ENCODE measurements around the gene SLC3A2. TPM values are rescaled to one million over a fixed set of nuclear protein-coding genes. Genes with fewer than 3 reads are reported as not detected.

Gene SLC3A2
- total and polyA plus RNA-seq, 2 experiments from 2014 or later, result 79.2 to 93.8 TPM

DNA sequence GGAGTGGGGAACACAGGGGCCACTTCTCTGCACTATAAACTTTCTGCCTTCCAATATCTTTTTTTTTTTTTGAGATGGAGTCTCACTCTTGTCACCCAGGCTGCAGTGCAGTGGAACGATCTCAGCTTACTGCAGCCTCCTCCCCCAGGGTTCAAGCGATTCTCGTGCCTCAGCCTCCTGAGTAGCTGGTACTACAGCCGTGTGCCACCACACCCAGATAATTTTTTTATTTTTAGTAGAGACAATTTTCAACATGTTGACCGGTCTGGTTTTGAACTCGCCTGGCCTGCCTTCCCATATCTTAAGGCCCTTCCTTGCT, 1.7 kb downstream of the SLC3A2 start:
- H3K4me1 ChIP-seq (ENCODE audit: low read depth), result peaks cover 17% of the 10 kb centered on the region
- no peaks in the 10 kb centered on the region for H3K27me3 ChIP-seq
- H3K27ac ChIP-seq, result peak overlapping the region; percentile 94
- H3K9me3 ChIP-seq (ENCODE audit: low read depth), result no peaks in the 10 kb centered on the region
- H3K4me3 ChIP-seq, result peak overlapping the region; percentile 70
- DNase-seq (ENCODE audit: low read depth in 1 of 2, low spot score in 1 of 2), result no peak
- peaks cover 47% of the 10 kb centered on the region for H3K36me3 ChIP-seq
- TF ChIP-seq, protein P1, sequence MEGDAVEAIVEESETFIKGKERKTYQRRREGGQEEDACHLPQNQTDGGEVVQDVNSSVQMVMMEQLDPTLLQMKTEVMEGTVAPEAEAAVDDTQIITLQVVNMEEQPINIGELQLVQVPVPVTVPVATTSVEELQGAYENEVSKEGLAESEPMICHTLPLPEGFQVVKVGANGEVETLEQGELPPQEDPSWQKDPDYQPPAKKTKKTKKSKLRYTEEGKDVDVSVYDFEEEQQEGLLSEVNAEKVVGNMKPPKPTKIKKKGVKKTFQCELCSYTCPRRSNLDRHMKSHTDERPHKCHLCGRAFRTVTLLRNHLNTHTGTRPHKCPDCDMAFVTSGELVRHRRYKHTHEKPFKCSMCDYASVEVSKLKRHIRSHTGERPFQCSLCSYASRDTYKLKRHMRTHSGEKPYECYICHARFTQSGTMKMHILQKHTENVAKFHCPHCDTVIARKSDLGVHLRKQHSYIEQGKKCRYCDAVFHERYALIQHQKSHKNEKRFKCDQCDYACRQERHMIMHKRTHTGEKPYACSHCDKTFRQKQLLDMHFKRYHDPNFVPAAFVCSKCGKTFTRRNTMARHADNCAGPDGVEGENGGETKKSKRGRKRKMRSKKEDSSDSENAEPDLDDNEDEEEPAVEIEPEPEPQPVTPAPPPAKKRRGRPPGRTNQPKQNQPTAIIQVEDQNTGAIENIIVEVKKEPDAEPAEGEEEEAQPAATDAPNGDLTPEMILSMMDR (IDR thresholded peaks at IDR 0.05; ENCODE audit: low read depth, low read length), result no peak

DNA sequence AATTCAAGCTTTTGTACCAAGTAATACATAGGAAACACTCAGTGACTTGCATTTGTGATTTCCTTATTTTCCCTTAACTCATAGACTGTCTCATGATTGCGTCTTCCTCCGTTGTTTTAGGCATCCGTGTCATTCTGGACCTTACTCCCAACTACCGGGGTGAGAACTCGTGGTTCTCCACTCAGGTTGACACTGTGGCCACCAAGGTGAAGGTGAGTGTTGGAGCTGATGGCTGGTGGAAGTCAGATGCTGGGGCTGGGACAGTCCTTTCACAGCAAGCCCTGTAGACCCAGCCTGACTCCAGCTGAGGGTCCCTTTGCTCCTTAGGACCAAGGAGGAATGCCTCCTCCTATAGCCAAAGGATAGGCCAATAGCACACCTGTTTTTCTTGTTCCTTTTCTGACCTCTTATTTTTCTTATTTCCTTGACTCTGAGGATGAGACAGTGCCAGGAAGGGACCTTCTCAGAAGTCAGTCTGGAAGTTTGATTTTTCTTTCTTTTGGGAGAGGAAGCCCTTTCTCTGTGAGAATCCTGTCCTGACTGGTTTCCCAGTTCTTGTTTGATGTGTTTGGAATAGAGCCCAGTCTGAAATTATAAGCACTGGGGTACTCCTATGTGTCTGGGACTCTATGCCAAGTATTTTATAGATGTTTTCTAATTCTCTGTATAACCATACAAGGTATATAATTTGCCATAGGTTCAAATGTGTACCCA, 2.2 kb downstream of the SLC3A2 start:
- no peak overlapping the region for H3K4me3 ChIP-seq
- peaks cover 17% of the 10 kb centered on the region for H3K4me1 ChIP-seq (ENCODE audit: low read depth)
- TF ChIP-seq, protein P1 (IDR thresholded peaks at IDR 0.05; ENCODE audit: low read depth, low read length), result no peak
- peak overlapping the region; percentile 94 for H3K27ac ChIP-seq
- peaks cover 50% of the 10 kb centered on the region for H3K36me3 ChIP-seq
- no peaks in the 10 kb centered on the region for H3K27me3 ChIP-seq
- no peaks in the 10 kb centered on the region for H3K9me3 ChIP-seq (ENCODE audit: low read depth)
- DNase-seq (ENCODE audit: low read depth in 1 of 2, low spot score in 1 of 2), result no peak

DNA sequence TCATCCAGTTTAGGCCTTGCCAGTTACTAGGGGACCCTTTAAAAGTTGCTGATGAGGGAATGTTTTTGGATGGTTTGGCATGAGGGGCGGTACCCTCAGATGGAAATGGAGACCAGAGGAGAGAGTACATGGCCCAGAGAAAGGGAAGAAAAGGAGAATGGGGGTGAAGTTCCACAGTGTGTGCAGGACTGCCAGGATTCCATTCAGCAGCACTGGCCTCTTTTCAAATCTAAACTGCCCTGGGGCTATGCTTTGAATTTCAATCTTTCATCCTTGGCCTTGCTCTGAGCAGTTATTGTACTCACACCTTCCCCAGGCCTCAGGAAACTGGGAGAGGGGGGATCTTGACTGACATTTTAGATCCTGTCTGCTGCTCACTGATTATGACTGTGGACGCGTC, 3.0 kb downstream of the SLC3A2 start:
- no peak overlapping the region for H3K4me3 ChIP-seq
- no peaks in the 10 kb centered on the region for H3K9me3 ChIP-seq (ENCODE audit: low read depth)
- no peak for DNase-seq (ENCODE audit: low read depth in 1 of 2, low spot score in 1 of 2)
- H3K27me3 ChIP-seq, result no peaks in the 10 kb centered on the region
- H3K36me3 ChIP-seq, result peaks cover 58% of the 10 kb centered on the region
- H3K4me1 ChIP-seq (ENCODE audit: low read depth), result peaks cover 21% of the 10 kb centered on the region
- peak overlapping the region; percentile 94 for H3K27ac ChIP-seq
- TF ChIP-seq, protein P1 (IDR thresholded peaks at IDR 0.05; ENCODE audit: low read depth, low read length), result no peak

DNA sequence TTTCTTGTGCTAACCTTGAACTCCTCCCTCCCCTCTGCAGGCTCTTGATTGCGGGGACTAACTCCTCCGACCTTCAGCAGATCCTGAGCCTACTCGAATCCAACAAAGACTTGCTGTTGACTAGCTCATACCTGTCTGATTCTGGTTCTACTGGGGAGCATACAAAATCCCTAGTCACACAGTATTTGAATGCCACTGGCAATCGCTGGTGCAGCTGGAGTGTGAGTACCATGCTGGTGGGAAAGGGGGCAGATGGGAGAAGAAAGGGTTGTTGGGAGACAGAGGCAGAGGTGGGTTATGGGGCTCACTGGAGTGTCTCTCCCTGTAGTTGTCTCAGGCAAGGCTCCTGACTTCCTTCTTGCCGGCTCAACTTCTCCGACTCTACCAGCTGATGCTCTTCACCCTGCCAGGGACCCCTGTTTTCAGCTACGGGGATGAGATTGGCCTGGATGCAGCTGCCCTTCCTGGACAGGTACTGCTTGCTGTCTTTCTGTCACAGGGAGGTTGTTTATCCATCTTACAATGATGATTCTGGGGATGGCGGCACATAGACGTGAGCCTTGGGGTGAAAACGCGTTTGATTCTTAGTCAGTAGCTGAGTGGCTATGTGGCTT, 4.5 kb downstream of the SLC3A2 start:
- no peak overlapping the region for H3K4me3 ChIP-seq
- no peak for DNase-seq (ENCODE audit: low read depth in 1 of 2, low spot score in 1 of 2)

DNA sequence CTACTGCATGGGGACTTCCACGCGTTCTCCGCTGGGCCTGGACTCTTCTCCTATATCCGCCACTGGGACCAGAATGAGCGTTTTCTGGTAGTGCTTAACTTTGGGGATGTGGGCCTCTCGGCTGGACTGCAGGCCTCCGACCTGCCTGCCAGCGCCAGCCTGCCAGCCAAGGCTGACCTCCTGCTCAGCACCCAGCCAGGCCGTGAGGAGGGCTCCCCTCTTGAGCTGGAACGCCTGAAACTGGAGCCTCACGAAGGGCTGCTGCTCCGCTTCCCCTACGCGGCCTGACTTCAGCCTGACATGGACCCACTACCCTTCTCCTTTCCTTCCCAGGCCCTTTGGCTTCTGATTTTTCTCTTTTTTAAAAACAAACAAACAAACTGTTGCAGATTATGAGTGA, 7.7 kb downstream of the SLC3A2 start:
- Histone ChIP-seq H3K4me3 (no peak overlapping the region), H3K4me1 (ENCODE audit: low read depth) (peaks cover 24% of the 10 kb centered on the region), H3K36me3 (peaks cover 54% of the 10 kb centered on the region), H3K27me3 (no peaks in the 10 kb centered on the region), H3K27ac (peak overlapping the region; percentile 88), H3K9me3 (ENCODE audit: low read depth) (no peaks in the 10 kb centered on the region)
- TF ChIP-seq, protein P1 (IDR thresholded peaks at IDR 0.05; ENCODE audit: low read depth, low read length), result no peak
- no peak for DNase-seq (ENCODE audit: low read depth in 1 of 2, low spot score in 1 of 2)

More for the DNA sequence above, 4.5 kb downstream of the SLC3A2 start:
- Histone ChIP-seq H3K9me3 (ENCODE audit: low read depth) (no peaks in the 10 kb centered on the region), H3K4me1 (ENCODE audit: low read depth) (peaks cover 29% of the 10 kb centered on the region), H3K36me3 (peaks cover 64% of the 10 kb centered on the region), H3K27ac (no peak overlapping the region), H3K27me3 (no peaks in the 10 kb centered on the region)
- TF ChIP-seq, protein P1 (IDR thresholded peaks at IDR 0.05; ENCODE audit: low read depth, low read length), result no peak

All from cardiac muscle cell (in vitro differentiated cells and primary cell).